ENCODE results near the gene ATG7.

GRCh38 chr3:11322931-11323330 is 50.7 kb downstream of the ATG7 start:
- TF ChIP-seq CTCF (IDR thresholded peaks at IDR 0.05) (no peak), POLR2A (IDR thresholded peaks at IDR 0.05) (no peak)

All from vagina (tissue), 2 donors.